WTC11 (cell line): ENCODE data around the gene PLCH2. TPM values are rescaled to one million over a fixed set of nuclear protein-coding genes. Genes with fewer than 3 reads are reported as not detected.

Experiments used
- ATAC-seq: fragments of 200-7000 bp; cut with Tn5 transposase; 2 replicates; pipeline ENCODE4 v1.10.0; 2021; ENCODE audit warnings: mild to moderate bottlenecking, moderate library complexity
- CTCF ChIA-PET: fragments of 300-600 bp; sonication (Branson Sonifier 250); formaldehyde crosslinking; loops from one replicate; lab custom pipeline; 2021; ENCODE audit warnings: antibody characterized with exemption; lab: Charles Lee
- POLR2A ChIA-PET: fragments of 350-600 bp; sonication (Branson Sonifier 250); formaldehyde crosslinking; loops from one replicate; lab custom pipeline; 2021; ENCODE audit warnings: antibody characterized with exemption; lab: Charles Lee
- DNase-seq: peaks from one replicate; pipeline ENCODE4 v3.0.0; 2021; ENCODE audit warnings: low spot score
- H3K27ac Mint-ChIP-seq: 2 replicates; pipeline ENCODE4 v1.8.0; 2021; ENCODE audit warnings: mixed read lengths
- H3K27me3 Mint-ChIP-seq: 2 replicates; pipeline ENCODE4 v1.8.0; 2021; ENCODE audit warnings: low read depth, mild to moderate bottlenecking, moderate library complexity, mixed read lengths
- H3K36me3 Mint-ChIP-seq: 2 replicates; pipeline ENCODE4 v1.8.0; 2021; ENCODE audit warnings: mixed read lengths
- H3K4me1 Mint-ChIP-seq: 2 replicates; pipeline ENCODE4 v1.8.0; 2022; ENCODE audit warnings: mixed read lengths
- H3K4me3 Mint-ChIP-seq: 2 replicates; pipeline ENCODE4 v1.8.0; 2021; ENCODE audit warnings: mild to moderate bottlenecking, moderate library complexity, mixed read lengths
- H3K9me3 Mint-ChIP-seq: 2 replicates; pipeline ENCODE4 v1.8.0; 2021; ENCODE audit warnings: mixed read lengths
- CREB1 ChIP-seq: sonication (generic); formaldehyde crosslinking; IDR thresholded peaks from 2 replicates; pipeline ENCODE4 v1.8.0; 2023; ENCODE audit warnings: mild to moderate bottlenecking, missing genetic modification reagents
- CREM ChIP-seq: sonication (generic); formaldehyde crosslinking; IDR thresholded peaks from 2 replicates; pipeline ENCODE4 v1.8.1; 2022; ENCODE audit warnings: mild to moderate bottlenecking, missing genetic modification reagents, moderate library complexity
- FOXP1 ChIP-seq: sonication (generic); formaldehyde crosslinking; IDR thresholded peaks from 2 replicates; pipeline ENCODE4 v1.8.0; 2022; ENCODE audit warnings: missing genetic modification reagents, mild to moderate bottlenecking, moderate library complexity, borderline replicate concordance
- GRHL2 ChIP-seq: fragments of 250-450 bp; sonication (Bioruptor Pico); IDR thresholded peaks from 2 replicates; pipeline ENCODE4 v1.8.0; 2022; ENCODE audit warnings: mild to moderate bottlenecking, moderate library complexity; ENCODE audit not compliant: insufficient replicate concordance, severe bottlenecking
- KAT7 ChIP-seq: sonication (generic); formaldehyde crosslinking; IDR thresholded peaks from 2 replicates; pipeline ENCODE4 v1.8.1; 2023; ENCODE audit warnings: missing genetic modification reagents, mild to moderate bottlenecking, borderline replicate concordance
- MYBL2 ChIP-seq: sonication (generic); formaldehyde crosslinking; IDR thresholded peaks from 2 replicates; pipeline ENCODE4 v1.8.1; 2023; ENCODE audit warnings: mild to moderate bottlenecking, moderate library complexity, missing genetic modification reagents
- PRDM15 ChIP-seq: sonication (generic); formaldehyde crosslinking; IDR thresholded peaks from 2 replicates; pipeline ENCODE4 v1.8.0; 2022; ENCODE audit warnings: missing genetic modification reagents
- ZNF263 ChIP-seq: sonication (generic); formaldehyde crosslinking; IDR thresholded peaks from 2 replicates; pipeline ENCODE4 v1.8.1; 2022; ENCODE audit warnings: low read depth, mild to moderate bottlenecking, moderate library complexity, missing genetic modification reagents
- ZNF423 ChIP-seq: fragments of 250-450 bp; sonication (Bioruptor Pico); IDR thresholded peaks from 2 replicates; pipeline ENCODE4 v2.1.2; 2022; ENCODE audit warnings: mild to moderate bottlenecking, moderate library complexity
- ZNF425 ChIP-seq: fragments of 250-450 bp; sonication (Bioruptor Pico); conservative IDR thresholded peaks from 2 replicates; pipeline ENCODE4 v1.9.0; 2021; ENCODE audit warnings: mild to moderate bottlenecking
- total RNA-seq: library from RNA; stranded (reverse); gene quantifications from 3 replicates; pipeline ENCODE4 v1.2.3, GENCODE V29; 2021
- TF ChIP-seq, protein P1 (sequence below): sonication (generic); formaldehyde crosslinking; IDR thresholded peaks from 2 replicates; pipeline ENCODE4 v1.8.0; 2023; ENCODE audit warnings: missing genetic modification reagents
- TF ChIP-seq, protein P2 (sequence below): sonication (generic); formaldehyde crosslinking; IDR thresholded peaks from 2 replicates; pipeline ENCODE4 v1.8.1; 2023; ENCODE audit warnings: mild to moderate bottlenecking, missing genetic modification reagents, moderate library complexity
- TF ChIP-seq, protein P3 (sequence below): sonication (generic); formaldehyde crosslinking; IDR thresholded peaks from 2 replicates; pipeline ENCODE4 v1.8.0; 2023; ENCODE audit warnings: mild to moderate bottlenecking, missing genetic modification reagents
- TF ChIP-seq, protein P4 (sequence below): fragments of 250-450 bp; sonication (Bioruptor Pico); IDR thresholded peaks from 2 replicates; pipeline ENCODE4 v1.8.0; 2021; ENCODE audit warnings: mild to moderate bottlenecking

PLCH2 gene
- total RNA-seq, 1 experiment from 2014 or later, result 0.17 TPM

GRCh38 chr1:2433936-2434655 is 42.0 kb upstream of the PLCH2 start:
- TF ChIP-seq PRDM15 (CRISPR knock-in tag) (no peak), CREB1 (CRISPR knock-in tag) (no peak), GRHL2 (CRISPR knock-in tag) (no peak), FOXP1 (CRISPR knock-in tag) (no peak), KAT7 (no peak), MYBL2 (no peak), CREM (CRISPR knock-in tag) (no peak), ZNF425 (no peak)
- TF ChIP-seq, protein P1, sequence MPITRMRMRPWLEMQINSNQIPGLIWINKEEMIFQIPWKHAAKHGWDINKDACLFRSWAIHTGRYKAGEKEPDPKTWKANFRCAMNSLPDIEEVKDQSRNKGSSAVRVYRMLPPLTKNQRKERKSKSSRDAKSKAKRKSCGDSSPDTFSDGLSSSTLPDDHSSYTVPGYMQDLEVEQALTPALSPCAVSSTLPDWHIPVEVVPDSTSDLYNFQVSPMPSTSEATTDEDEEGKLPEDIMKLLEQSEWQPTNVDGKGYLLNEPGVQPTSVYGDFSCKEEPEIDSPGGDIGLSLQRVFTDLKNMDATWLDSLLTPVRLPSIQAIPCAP (CRISPR knock-in tag), result no peak
- TF ChIP-seq, protein P2, sequence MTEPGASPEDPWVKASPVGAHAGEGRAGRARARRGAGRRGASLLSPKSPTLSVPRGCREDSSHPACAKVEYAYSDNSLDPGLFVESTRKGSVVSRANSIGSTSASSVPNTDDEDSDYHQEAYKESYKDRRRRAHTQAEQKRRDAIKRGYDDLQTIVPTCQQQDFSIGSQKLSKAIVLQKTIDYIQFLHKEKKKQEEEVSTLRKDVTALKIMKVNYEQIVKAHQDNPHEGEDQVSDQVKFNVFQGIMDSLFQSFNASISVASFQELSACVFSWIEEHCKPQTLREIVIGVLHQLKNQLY (CRISPR knock-in tag), result no peak
- TF ChIP-seq, protein P3, sequence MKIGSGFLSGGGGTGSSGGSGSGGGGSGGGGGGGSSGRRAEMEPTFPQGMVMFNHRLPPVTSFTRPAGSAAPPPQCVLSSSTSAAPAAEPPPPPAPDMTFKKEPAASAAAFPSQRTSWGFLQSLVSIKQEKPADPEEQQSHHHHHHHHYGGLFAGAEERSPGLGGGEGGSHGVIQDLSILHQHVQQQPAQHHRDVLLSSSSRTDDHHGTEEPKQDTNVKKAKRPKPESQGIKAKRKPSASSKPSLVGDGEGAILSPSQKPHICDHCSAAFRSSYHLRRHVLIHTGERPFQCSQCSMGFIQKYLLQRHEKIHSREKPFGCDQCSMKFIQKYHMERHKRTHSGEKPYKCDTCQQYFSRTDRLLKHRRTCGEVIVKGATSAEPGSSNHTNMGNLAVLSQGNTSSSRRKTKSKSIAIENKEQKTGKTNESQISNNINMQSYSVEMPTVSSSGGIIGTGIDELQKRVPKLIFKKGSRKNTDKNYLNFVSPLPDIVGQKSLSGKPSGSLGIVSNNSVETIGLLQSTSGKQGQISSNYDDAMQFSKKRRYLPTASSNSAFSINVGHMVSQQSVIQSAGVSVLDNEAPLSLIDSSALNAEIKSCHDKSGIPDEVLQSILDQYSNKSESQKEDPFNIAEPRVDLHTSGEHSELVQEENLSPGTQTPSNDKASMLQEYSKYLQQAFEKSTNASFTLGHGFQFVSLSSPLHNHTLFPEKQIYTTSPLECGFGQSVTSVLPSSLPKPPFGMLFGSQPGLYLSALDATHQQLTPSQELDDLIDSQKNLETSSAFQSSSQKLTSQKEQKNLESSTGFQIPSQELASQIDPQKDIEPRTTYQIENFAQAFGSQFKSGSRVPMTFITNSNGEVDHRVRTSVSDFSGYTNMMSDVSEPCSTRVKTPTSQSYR (CRISPR knock-in tag), result no peak
- Mint-ChIP-seq H3K4me1 (no peaks in the 10 kb centered on the region), H3K27ac (no peak overlapping the region), H3K27me3 (no peaks in the 10 kb centered on the region), H3K9me3 (peaks cover 11% of the 10 kb centered on the region), H3K4me3 (no peak overlapping the region), H3K36me3 (no peaks in the 10 kb centered on the region)
- ChIA-PET POLR2A (no interaction called here), CTCF (interaction anchor here (0.5 to 1.4 kb wide), 3 partner anchors 13 to 112 kb away, joined by 3 to 4 read pairs (median 3); no protein-coding TSS in a partner anchor)
- DNase-seq, result no peak
- no peak for ATAC-seq

- DNase-seq (no peak), ATAC-seq (no peak)
- Mint-ChIP-seq H3K9me3 (peaks cover 5% of the 10 kb centered on the region), H3K36me3 (no peaks in the 10 kb centered on the region), H3K27me3 (no peaks in the 10 kb centered on the region), H3K4me1 (no peaks in the 10 kb centered on the region), H3K4me3 (no peak overlapping the region), H3K27ac (no peak overlapping the region)
- ChIA-PET POLR2A (no interaction called here), CTCF (interaction anchor here (1.1 to 1.4 kb wide), 2 partner anchors 12 to 36 kb away, joined by 3 to 4 read pairs; no protein-coding TSS in a partner anchor)
- TF ChIP-seq ZNF423 (CRISPR knock-in tag) (no peak), ZNF263 (CRISPR knock-in tag) (no peak)
- TF ChIP-seq, protein P4, sequence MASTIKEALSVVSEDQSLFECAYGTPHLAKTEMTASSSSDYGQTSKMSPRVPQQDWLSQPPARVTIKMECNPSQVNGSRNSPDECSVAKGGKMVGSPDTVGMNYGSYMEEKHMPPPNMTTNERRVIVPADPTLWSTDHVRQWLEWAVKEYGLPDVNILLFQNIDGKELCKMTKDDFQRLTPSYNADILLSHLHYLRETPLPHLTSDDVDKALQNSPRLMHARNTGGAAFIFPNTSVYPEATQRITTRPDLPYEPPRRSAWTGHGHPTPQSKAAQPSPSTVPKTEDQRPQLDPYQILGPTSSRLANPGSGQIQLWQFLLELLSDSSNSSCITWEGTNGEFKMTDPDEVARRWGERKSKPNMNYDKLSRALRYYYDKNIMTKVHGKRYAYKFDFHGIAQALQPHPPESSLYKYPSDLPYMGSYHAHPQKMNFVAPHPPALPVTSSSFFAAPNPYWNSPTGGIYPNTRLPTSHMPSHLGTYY (CRISPR knock-in tag), result no peak
Observed at GRCh38 chr1:2435091-2435490, 41.0 kb upstream of the PLCH2 start.
